ENCODE measurements around the gene RABGAP1L.

GRCh38 chr1:174966008-174966572 lies 806.8 kb downstream of the RABGAP1L start:
- no peak for TF ChIP-seq CTCF (IDR thresholded peaks at IDR 0.05)
- no peak for TF ChIP-seq POLR2A (IDR thresholded peaks at IDR 0.05)

All from thyroid gland (tissue), 4 donors.